ENCODE data around the gene SDHB. TPM values are rescaled to one million over a fixed set of nuclear protein-coding genes. Genes with fewer than 3 reads are reported as not detected.

SDHB gene
- total and polyA plus RNA-seq, 9 of the 15 experiments (the other 6 are each of a cell fraction or from before 2014, with no cell fraction given) = 207 to 554 (median 365) TPM

GRCh38 chr1:17052038-17052437 lies 1.8 kb downstream of the SDHB start:
- peaks cover 44% of the 10 kb centered on the region for H3K36me3 ChIP-seq (ENCODE audit: control insufficient read depth, insufficient read depth, low read length)
- peaks cover 0 to 15% of the 10 kb centered on the region in 2 experiments; a peak in 3 of 5 replicates for H3K4me1 ChIP-seq (replicated peaks in 1 of 2; ENCODE audit: control insufficient read depth in 2 of 2, insufficient read depth in 2 of 2, low read length in 2 of 2)
- H3K27ac ChIP-seq (ENCODE audit: extremely low read depth, low read depth, low read length) = no peak overlapping the region
- CTCF ChIA-PET (ENCODE audit: low intra/inter-chr PET ratio) = interaction anchor here (0.6 kb wide), 1 partner anchor 1421 kb away, joined by 3 read pairs; no protein-coding TSS in a partner anchor
- ATAC-seq (no peak), FAIRE-seq (no peak), DNase-seq (ENCODE audit: extremely low read depth in 1 of 4, low spot score in 3 of 4) (no peak)
- POLR2A ChIA-PET = interaction anchor here (0.6 to 0.8 kb wide), 3 partner anchors 11 to 77 kb away, joined by 3 read pairs; no protein-coding TSS in a partner anchor
- no peak overlapping the region for H3K9ac ChIP-seq (ENCODE audit: insufficient read depth in 1 of 2, low read depth in 2 of 2, low read length in 2 of 2)
- intact Hi-C loops (cut with micrococcal nuclease) = loop anchor here (10.0 kb wide), 1 partner anchor 283 kb away; no protein-coding TSS in a partner anchor
- H3K4me3 ChIP-seq = no peak overlapping the region
- in situ Hi-C loops (cut with MboI) = loop anchor here (5.0 kb wide), 1 partner anchor 95 kb away; no protein-coding TSS in a partner anchor
- no peaks in the 10 kb centered on the region for H4K20me1 ChIP-seq (replicated peaks; ENCODE audit: control insufficient read depth, insufficient read depth, low read length)
- H3K9me1 ChIP-seq (ENCODE audit: control insufficient read depth, insufficient read depth, low read length) = no peaks in the 10 kb centered on the region
- no TSS peak for BruUV-seq (replicated peaks)
- H3K9me3 ChIP-seq (replicated peaks; ENCODE audit: control insufficient read depth, insufficient read depth, low read depth, low read length) = no peaks in the 10 kb centered on the region
- no peak overlapping the region for H3K4me2 ChIP-seq (ENCODE audit: insufficient read depth, low read length)
- H3K27me3 ChIP-seq (ENCODE audit: control insufficient read depth in 2 of 2, insufficient read depth in 2 of 2, low read length in 2 of 2) = no peaks in the 10 kb centered on the region
- 80% methylated on average over 1 of the region's 1 CpG for WGBS (ENCODE audit: insufficient coverage, low coverage, missing lambda C conversion rate)
- H2AFZ ChIP-seq (ENCODE audit: low read depth, low read length) = no peak overlapping the region
- H3K79me2 ChIP-seq (ENCODE audit: control insufficient read depth, insufficient read depth, low read length) = peaks cover 60% of the 10 kb centered on the region
- no peak for TF ChIP-seq HSF4 (CRISPR knock-in tag; IDR thresholded peaks at IDR 0.05; ENCODE audit: borderline replicate concordance)
- no peak for TF ChIP-seq OTX1 (CRISPR knock-in tag; IDR thresholded peaks at IDR 0.05)
- TF ChIP-seq STAT5A (IDR thresholded peaks at IDR 0.05; ENCODE audit: borderline replicate concordance, low read length) = no peak
- TF ChIP-seq USF1 (CRISPR knock-in tag; IDR thresholded peaks at IDR 0.05) = no peak
- no peak for TF ChIP-seq ZNF780A (CRISPR knock-in tag; IDR thresholded peaks at IDR 0.05)
- TF ChIP-seq POLR3G (IDR thresholded peaks at IDR 0.05; ENCODE audit: extremely low read depth, insufficient read length, insufficient replicate concordance) = no peak
- no peak for TF ChIP-seq FOXO4 (CRISPR knock-in tag; IDR thresholded peaks at IDR 0.05)
- no peak for TF ChIP-seq HDAC1 (IDR thresholded peaks at IDR 0.05)
- TF ChIP-seq ZNF518B (CRISPR knock-in tag; IDR thresholded peaks at IDR 0.05) = no peak
- no peak for TF ChIP-seq ZBTB12 (CRISPR knock-in tag; IDR thresholded peaks at IDR 0.05)
- no peak for TF ChIP-seq MEIS2 (IDR thresholded peaks at IDR 0.05; ENCODE audit: partially characterized antibody)
- no peak for TF ChIP-seq XRCC3 (IDR thresholded peaks at IDR 0.05)
- TF ChIP-seq GABPB1 (CRISPR knock-in tag; IDR thresholded peaks at IDR 0.05) = no peak
- no peak for TF ChIP-seq MBD2 (IDR thresholded peaks at IDR 0.05; ENCODE audit: borderline replicate concordance, low read depth)
- no peak for TF ChIP-seq ZNF263 (CRISPR knock-in tag; IDR thresholded peaks at IDR 0.05; ENCODE audit: borderline replicate concordance)
- no peak for TF ChIP-seq RBM17 (IDR thresholded peaks at IDR 0.05; ENCODE audit: borderline replicate concordance, low read depth, low read length)
